Neuronal stem cell (in vitro differentiated cells): ENCODE measurements around the gene MGST2. TPM values are rescaled to one million over a fixed set of nuclear protein-coding genes. Genes with fewer than 3 reads are reported as not detected.
A peak's percentile ranks its signal among the peaks of the same experiment; 100 is the strongest.

Experiments
- DNase-seq: peaks from one replicate; pipeline ENCODE4 v3.0.0-alpha.2; 2013; ENCODE audit warnings: low spot score
- H2AFZ ChIP-seq: one replicate; pipeline ENCODE4 v1.6.1; 2013; ENCODE audit warnings: mild to moderate bottlenecking, low read length, inconsistent platforms
- H2AK5ac ChIP-seq: 2 replicates; pipeline ENCODE4 v1.6.1; 2013; ENCODE audit warnings: low read depth, mild to moderate bottlenecking, inconsistent platforms, low read length, moderate library complexity, mixed read lengths
- H2BK120ac ChIP-seq: 2 replicates; pipeline ENCODE4 v1.6.1; 2013; ENCODE audit warnings: low read depth, mild to moderate bottlenecking, inconsistent platforms, low read length, moderate library complexity, mixed read lengths
- H2BK12ac ChIP-seq: one replicate; pipeline ENCODE4 v1.6.1; 2013; ENCODE audit warnings: low read length, inconsistent platforms
- H2BK15ac ChIP-seq: 2 replicates; pipeline ENCODE4 v1.6.1; 2013; ENCODE audit warnings: mild to moderate bottlenecking, low read length, inconsistent platforms, mixed read lengths
- H2BK5ac ChIP-seq: one replicate; pipeline ENCODE4 v1.6.1; 2013; ENCODE audit warnings: inconsistent platforms, mild to moderate bottlenecking, low read length, moderate library complexity
- H3K14ac ChIP-seq: one replicate; pipeline ENCODE4 v1.6.1; 2013; ENCODE audit warnings: low read length, inconsistent platforms
- H3K18ac ChIP-seq: 2 replicates; pipeline ENCODE4 v1.6.1; 2013; ENCODE audit warnings: low read length, inconsistent platforms
- H3K23ac ChIP-seq: 2 replicates; pipeline ENCODE4 v1.6.1; 2013; ENCODE audit warnings: low read depth, mild to moderate bottlenecking, mixed read lengths, low read length, inconsistent platforms; ENCODE audit not compliant: poor library complexity
- H3K27ac ChIP-seq: replicated peaks from 3 replicates; pipeline ENCODE4 v1.5.1; 2013; ENCODE audit warnings: low read length, inconsistent platforms
- H3K27me3 ChIP-seq, 3 experiments: 2 replicates each; pipeline ENCODE4 v1.6.1; 2013; ENCODE audit warnings: low read length in 3 of 3, mild to moderate bottlenecking in 2 of 3, inconsistent platforms in 1 of 3, low read depth in 1 of 3, mixed read lengths in 1 of 3, moderate library complexity in 1 of 3; ENCODE audit not compliant: control insufficient read depth in 3 of 3, insufficient read depth in 3 of 3
- H3K36me3 ChIP-seq, 2 donors: replicated peaks in 1 of 2; 2 replicates each; pipeline ENCODE4 v1.6.1; 2013; ENCODE audit warnings: low read length in 2 of 2; ENCODE audit not compliant: control insufficient read depth in 2 of 2, insufficient read depth in 2 of 2
- H3K4ac ChIP-seq: 2 replicates; pipeline ENCODE4 v1.6.1; 2013; ENCODE audit warnings: inconsistent platforms, mild to moderate bottlenecking, low read length, moderate library complexity
- H3K4me1 ChIP-seq, 2 donors: 1 replicate in 1 of 2; 2 replicates in 1 of 2; pipeline ENCODE4 v1.6.1; 2013; ENCODE audit warnings: low read length in 2 of 2, low read depth in 1 of 2; ENCODE audit not compliant: control insufficient read depth in 2 of 2, insufficient read depth in 1 of 2
- H3K4me2 ChIP-seq: one replicate; pipeline ENCODE4 v1.6.1; 2013; ENCODE audit warnings: mild to moderate bottlenecking, low read length, inconsistent platforms; ENCODE audit not compliant: insufficient read depth, poor library complexity, severe bottlenecking
- H3K4me3 ChIP-seq, 2 donors: 2 replicates each; pipeline ENCODE4 v1.5.1; 2013; ENCODE audit warnings: low read length in 2 of 2, mild to moderate bottlenecking in 2 of 2, inconsistent platforms in 1 of 2, moderate library complexity in 1 of 2
- H3K79me1 ChIP-seq: one replicate; pipeline ENCODE4 v1.6.1; 2013; ENCODE audit warnings: low read depth, mild to moderate bottlenecking, inconsistent platforms, low read length, moderate library complexity
- H3K9ac ChIP-seq: one replicate; pipeline ENCODE4 v1.6.1; 2013; ENCODE audit warnings: mild to moderate bottlenecking, low read depth, low read length, inconsistent platforms; ENCODE audit not compliant: poor library complexity
- H3K9me3 ChIP-seq, 2 donors: replicated peaks in 1 of 2; 2 replicates each; pipeline versions ENCODE3 to v1.6.1; 2013; ENCODE audit warnings: low read length in 2 of 2, mild to moderate bottlenecking in 2 of 2, inconsistent platforms in 1 of 2, low read depth in 1 of 2, mixed read lengths in 1 of 2, moderate library complexity in 1 of 2; ENCODE audit not compliant: control insufficient read depth in 2 of 2, insufficient read depth in 1 of 2
- H4K8ac ChIP-seq: one replicate; pipeline ENCODE4 v1.6.1; 2013; ENCODE audit warnings: low read depth, mild to moderate bottlenecking, inconsistent platforms, low read length, moderate library complexity
- H4K91ac ChIP-seq: one replicate; pipeline ENCODE4 v1.6.1; 2013; ENCODE audit warnings: low read length, low read depth, mild to moderate bottlenecking, inconsistent platforms; ENCODE audit not compliant: poor library complexity
- WGBS, 2 donors: extraction: QIAGEN DNeasy Blood & Tissue Kit; methylation state at CpG; one replicate each; pipeline ENCODE4 v1.1.7; 2013; ENCODE audit warnings: missing lambda C conversion rate in 2 of 2, mixed read lengths in 1 of 2; ENCODE audit not compliant: insufficient read length in 2 of 2, insufficient replicate concordance in 1 of 2; ENCODE audit errors: extremely low coverage in 2 of 2; 5-methylcytosine and 5-hydroxymethylcytosine counted together
- polyA plus RNA-seq, 2 experiments: library from polyadenylated mRNA; stranded (reverse); fragments of 200-250 nt; gene quantifications; one replicate each; pipeline ENCODE4 v1.2.3, GENCODE V29; 2013

The MGST2 gene
- 19.9 TPM for polyA plus RNA-seq (2013, experiment 1 of 2)
- polyA plus RNA-seq (2013, experiment 2 of 2) = 18.6 TPM

DNA sequence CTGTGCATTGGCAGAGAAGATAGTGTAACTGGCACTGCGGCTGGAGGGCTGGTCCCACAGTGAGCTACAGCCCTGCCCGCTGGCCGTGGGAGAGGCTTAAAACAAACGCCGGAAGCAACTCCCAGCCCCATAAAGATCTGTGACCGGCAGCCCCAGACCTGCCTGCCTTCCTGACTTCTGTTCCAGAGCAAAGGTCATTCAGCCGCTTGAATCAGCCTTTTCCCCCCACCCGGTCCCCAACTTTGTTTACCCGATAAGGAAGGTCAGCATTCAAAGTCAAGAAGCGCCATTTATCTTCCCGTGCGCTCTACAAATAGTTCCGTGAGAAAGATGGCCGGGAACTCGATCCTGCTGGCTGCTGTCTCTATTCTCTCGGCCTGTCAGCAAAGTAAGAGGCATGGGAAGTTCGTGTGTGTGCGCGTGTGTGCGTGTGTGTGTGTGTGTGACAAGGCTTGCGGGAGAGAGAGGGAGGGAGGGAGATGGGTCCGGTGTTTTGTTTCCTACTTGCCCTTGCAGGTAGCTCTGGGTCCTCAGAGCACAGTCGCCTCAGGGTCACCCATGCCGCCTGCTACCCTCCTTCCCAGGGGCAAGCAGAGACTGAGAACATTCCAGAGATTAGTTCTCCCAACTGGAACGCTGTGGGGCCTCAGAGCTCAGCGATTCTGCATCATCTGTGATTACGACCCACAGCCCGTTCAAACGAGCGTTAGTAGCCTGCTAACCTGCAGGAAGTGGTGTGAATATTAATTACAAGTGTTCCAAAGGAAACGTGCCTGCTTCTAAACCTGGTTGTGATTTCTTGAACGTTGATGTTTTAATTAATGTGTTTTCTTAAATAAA lies at the start of gene MGST2:
TSS of gene MGST2 (plus strand) at position 130 of the 840 bp plus-strand sequence. CDS start at position 331, 201 bp downstream.
- Histone ChIP-seq H2AK5ac (peak within 1 kb of the TSS; percentile 42), H2BK15ac (peak within 1 kb of the TSS; percentile 3), H3K79me1 (no peaks in the 10 kb centered on the region), H4K8ac (peak within 1 kb of the TSS; percentile 92), H3K14ac (no peak within 1 kb of the TSS), H2AFZ (peak within 1 kb of the TSS; percentile 90), H3K23ac (peak within 1 kb of the TSS; percentile 30), H3K4ac (no peak within 1 kb of the TSS), H3K9me3 (no peaks in the 10 kb centered on the region), H2BK5ac (peak within 1 kb of the TSS; percentile 19), H4K91ac (no peak within 1 kb of the TSS), H3K27me3 (no peaks in the 10 kb centered on the region), H3K4me2 (peak within 1 kb of the TSS; percentile 81), H2BK12ac (peak within 1 kb of the TSS; percentile 64), H3K4me1 (peaks cover 3 to 18% of the 10 kb centered on the region in 2 donors), H3K36me3 (no peaks in the 10 kb centered on the region), H2BK120ac (peak within 1 kb of the TSS; percentile 42), H3K18ac (peak within 1 kb of the TSS; percentile 92), H3K4me3 (peak within 1 kb of the TSS; percentile 1 to 56), H3K27ac (peak within 1 kb of the TSS; percentile 50), H3K9ac (peak within 1 kb of the TSS; percentile 78)
- no CpG with 5 or more reads among the region's 32 CpGs for WGBS, 2 donors
- peak; percentile 64 for DNase-seq

DNA sequence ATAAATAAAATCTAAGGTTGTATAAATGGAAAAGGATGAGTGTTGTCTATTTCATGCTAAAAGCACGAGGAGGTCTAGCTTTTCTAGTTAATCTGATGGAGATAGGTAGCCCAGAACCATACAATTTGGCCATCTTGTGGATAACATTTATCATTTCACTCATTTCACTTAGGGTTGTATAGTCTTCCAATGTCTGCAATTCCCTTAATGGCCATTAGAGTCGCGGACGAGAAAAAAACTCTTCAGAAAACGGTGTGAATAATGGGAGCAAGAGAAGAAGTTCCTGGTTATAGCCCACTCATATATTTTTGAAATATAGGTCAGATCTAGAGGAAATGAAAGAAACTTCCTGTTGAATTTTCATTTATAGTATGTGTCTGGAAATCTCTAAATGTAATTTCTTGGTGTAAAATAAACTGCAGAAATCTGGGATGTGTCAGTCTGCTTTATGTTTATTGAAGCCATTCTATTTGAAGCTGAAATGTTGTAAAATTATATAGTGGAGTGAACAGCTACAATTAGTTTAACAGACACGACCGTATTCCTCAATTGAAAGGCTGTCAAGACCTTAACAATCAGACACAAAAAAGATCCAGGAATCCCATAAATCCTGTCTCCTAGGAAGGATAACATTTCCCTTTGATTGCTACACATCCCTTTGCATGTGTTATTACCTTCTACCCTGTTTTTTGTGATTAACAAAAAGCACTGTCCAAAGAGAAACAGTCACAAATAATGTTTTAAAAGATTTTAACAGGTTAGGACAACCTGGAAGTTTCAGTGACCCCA lies 47.7 kb upstream of the MGST2 start:
- no peaks in the 10 kb centered on the region for H3K79me1 ChIP-seq
- H2BK12ac ChIP-seq = no peak overlapping the region
- no peaks in the 10 kb centered on the region for H3K36me3 ChIP-seq
- H3K9ac ChIP-seq = no peak overlapping the region
- no peaks in the 10 kb centered on the region for H3K9me3 ChIP-seq
- no peak overlapping the region for H4K8ac ChIP-seq
- no peak overlapping the region for H2AFZ ChIP-seq
- H3K14ac ChIP-seq = no peak overlapping the region
- DNase-seq = no peak
- H4K91ac ChIP-seq = no peak overlapping the region
- no peak overlapping the region for H3K23ac ChIP-seq
- no peak overlapping the region for H2BK120ac ChIP-seq
- H3K4me1 ChIP-seq = peaks cover under 1 to 2% of the 10 kb centered on the region in 2 donors
- WGBS, 2 donors = no CpG with 5 or more reads among the region's 7 CpGs
- H3K27ac ChIP-seq = no peak overlapping the region
- no peak overlapping the region for H2BK15ac ChIP-seq
- no peak overlapping the region for H3K4me2 ChIP-seq
- H3K27me3 ChIP-seq = peaks cover 0 to 2% (median 0%) of the 10 kb centered on the region in 3 experiments
- H3K4ac ChIP-seq = no peak overlapping the region
- H2AK5ac ChIP-seq = no peak overlapping the region
- no peak overlapping the region for H3K4me3 ChIP-seq
- H3K18ac ChIP-seq = no peak overlapping the region
- no peak overlapping the region for H2BK5ac ChIP-seq

- Histone ChIP-seq H2BK15ac (no peak overlapping the region), H3K27me3 (peaks cover 0 to 2% (median 0%) of the 10 kb centered on the region in 3 experiments), H3K23ac (no peak overlapping the region), H2BK12ac (no peak overlapping the region), H4K91ac (no peak overlapping the region), H3K4ac (no peak overlapping the region), H3K4me1 (peaks cover 4 to 7% of the 10 kb centered on the region in 2 donors), H3K36me3 (no peaks in the 10 kb centered on the region), H3K9ac (no peak overlapping the region), H2AK5ac (no peak overlapping the region), H2BK5ac (no peak overlapping the region), H3K14ac (no peak overlapping the region), H4K8ac (no peak overlapping the region), H3K4me2 (no peak overlapping the region), H3K79me1 (no peaks in the 10 kb centered on the region), H3K18ac (no peak overlapping the region), H2AFZ (no peak overlapping the region), H2BK120ac (no peak overlapping the region), H3K27ac (no peak overlapping the region), H3K9me3 (no peaks in the 10 kb centered on the region), H3K4me3 (no peak overlapping the region)
- no CpG with 5 or more reads among the region's 5 CpGs for WGBS, 2 donors
- DNase-seq = no peak
These were observed 46.0 kb upstream of the MGST2 start for GRCh38 chr4:139619644-139620043.
